H1 (cell line): Measurements from ENCODE around the gene CYB561A3. TPM values are rescaled to one million over a fixed set of nuclear protein-coding genes. Genes with fewer than 3 reads are reported as not detected.

ENCODE experiments used
- ATF2 ChIP-seq: IDR thresholded peaks from 2 replicates; pipeline ENCODE4 v1.6.1; 2012; ENCODE audit warnings: low read length, inconsistent platforms
- CREB1 ChIP-seq: IDR thresholded peaks from 2 replicates; pipeline ENCODE4 v1.6.1; 2012; ENCODE audit warnings: inconsistent platforms
- CTBP2 ChIP-seq: IDR thresholded peaks from 2 replicates; pipeline ENCODE4 v1.7.0; 2011; ENCODE audit warnings: borderline replicate concordance, mild to moderate bottlenecking, moderate library complexity, mixed read lengths, low read length; ENCODE audit not compliant: insufficient read depth, insufficient read length
- EGR1 ChIP-seq: IDR thresholded peaks from 2 replicates; pipeline ENCODE4 v1.6.1; 2011; ENCODE audit warnings: low read depth, low read length, borderline replicate concordance
- MAFK ChIP-seq: IDR thresholded peaks from 2 replicates; pipeline ENCODE4 v1.6.1; 2012; ENCODE audit warnings: low read depth, mild to moderate bottlenecking, improper control_type of control experiment, low read length
- NRF1 ChIP-seq: IDR thresholded peaks from 2 replicates; pipeline ENCODE4 v1.6.1; 2011; ENCODE audit warnings: mild to moderate bottlenecking, low read depth, low read length, improper control_type of control experiment
- POLR2AphosphoS5 ChIP-seq: IDR thresholded peaks from 2 replicates; pipeline ENCODE4 v1.6.1; 2011; ENCODE audit warnings: low read depth, low read length
- RXRA ChIP-seq: IDR thresholded peaks from 2 replicates; pipeline ENCODE4 v1.6.1; 2011; ENCODE audit warnings: low read depth, mild to moderate bottlenecking, low read length, moderate library complexity; ENCODE audit not compliant: insufficient read depth
- SP4 ChIP-seq: IDR thresholded peaks from 2 replicates; pipeline ENCODE4 v1.6.1; 2012; ENCODE audit warnings: low read length, inconsistent platforms
- TAF7 ChIP-seq: optimal IDR thresholded peaks from 2 replicates; pipeline ENCODE3; 2011; ENCODE audit warnings: low read depth, mild to moderate bottlenecking, inconsistent platforms, low read length, moderate library complexity, borderline replicate concordance
- TEAD4 ChIP-seq: IDR thresholded peaks from 2 replicates; pipeline ENCODE4 v1.6.1; 2012; ENCODE audit warnings: low read depth, low read length, inconsistent platforms, mixed read lengths
- polyA plus RNA-seq, 7 experiments: library from polyadenylated mRNA; depleted of rRNA in 3 of 7; stranded (reverse) in 5 of 7; unstranded in 2 of 7; fragments of >200 nt in 5 of 7; fragments of 200-250 nt in 2 of 7; gene quantifications; 1 replicate in 5 of 7; 2 replicates in 1 of 7; 4 replicates in 1 of 7; pipeline versions ENCODE4 v1.2.1 to v1.2.3, GENCODE V29; 2011 to 2013; ENCODE audit warnings: missing spikeins in 2 of 7, mixed read lengths in 2 of 7
- total RNA-seq: library from RNA; stranded (reverse); fragmentation: NEBNext Ultra II Directional; extraction: Animal tissue kit (Norgen Biotek cat#: 25700); gene quantifications from 2 replicates; pipeline ENCODE4 v1.2.1, GENCODE V29; 2021

CYB561A3 gene
- total and polyA plus RNA-seq, 2 of the 8 experiments (the other 6 are each of a cell fraction or from before 2014, with no cell fraction given), result 29.6 to 41.2 TPM

DNA sequence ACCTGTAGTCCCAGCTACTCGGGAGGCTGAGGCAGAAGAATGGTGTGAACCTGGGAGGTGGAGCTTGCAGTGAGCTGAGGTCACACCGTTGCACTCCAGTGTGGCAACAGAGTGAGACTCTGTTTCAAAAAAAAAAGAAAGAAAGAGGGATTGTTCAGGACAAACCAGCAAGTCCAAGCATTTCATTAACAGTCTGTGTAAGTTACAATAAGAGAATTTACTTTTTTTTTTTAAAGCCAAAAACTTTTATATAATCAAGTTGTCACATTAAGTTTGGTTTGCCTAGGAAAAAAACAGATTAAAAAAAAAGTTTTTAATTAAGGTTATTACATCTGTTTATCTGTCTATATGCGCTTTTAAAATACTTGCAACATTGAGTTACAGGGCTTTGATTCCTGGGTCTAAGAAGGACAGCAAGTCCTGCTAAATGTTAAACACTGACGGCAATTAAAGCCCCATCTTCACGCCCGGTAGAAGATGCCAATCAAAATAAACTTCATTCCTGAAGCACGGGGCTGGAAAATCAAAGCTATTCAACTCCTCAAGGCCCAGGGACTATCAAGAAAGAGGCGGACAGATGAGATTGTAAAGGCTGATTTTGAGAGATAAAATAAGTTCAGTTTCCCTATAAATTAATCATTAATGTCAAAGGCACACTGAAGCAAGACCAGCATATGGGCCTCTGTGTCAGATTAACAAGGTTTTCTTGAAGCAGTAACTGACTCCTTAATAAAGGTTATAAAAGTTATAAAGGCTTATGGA, 11.2 kb upstream of the CYB561A3 start (continued):
- no peak for TF ChIP-seq ATF2
- TF ChIP-seq CTBP2, result no peak
- TF ChIP-seq NRF1, result no peak
- no peak for TF ChIP-seq RXRA
- TF ChIP-seq TAF7, result no peak
- TF ChIP-seq EGR1, result no peak
- TF ChIP-seq MAFK, result no peak
- no peak for TF ChIP-seq SP4
- TF ChIP-seq TEAD4, result no peak
- no peak for TF ChIP-seq CREB1
- no peak for TF ChIP-seq POLR2AphosphoS5
